Stimulated activated naive B cell treated with anti-CD40 and anti-IgM and Interleukin-4, amounts not matched to agents 10 μg/mL and 1 μg/mL and 100 μg/mL, for 72 hours (primary cell): ENCODE data around the gene PLEKHF1.

Experiments
- ATAC-seq, 2 donors: fragments of 150-1000 bp; cut with Tn5 transposase; replicated peaks; 2 replicates each; pipeline ENCODE4 v1.10.0; 2021; ENCODE audit warnings: moderate library complexity in 1 of 2
- DNase-seq: peaks from one replicate; pipeline ENCODE4 v3.0.0; 2021
- H3K27ac Mint-ChIP-seq: one replicate; pipeline ENCODE4 v1.8.0; 2022; ENCODE audit warnings: mild to moderate bottlenecking, mixed read lengths
- H3K27me3 Mint-ChIP-seq, 2 donors: one replicate each; pipeline ENCODE4 v1.8.0; 2022; ENCODE audit warnings: mixed read lengths in 2 of 2
- H3K36me3 Mint-ChIP-seq, 2 donors: one replicate each; pipeline ENCODE4 v1.8.0; 2022; ENCODE audit warnings: mixed read lengths in 2 of 2, mild to moderate bottlenecking in 1 of 2
- H3K4me1 Mint-ChIP-seq, 2 donors: one replicate each; pipeline ENCODE4 v1.8.0; 2022; ENCODE audit warnings: mixed read lengths in 2 of 2, mild to moderate bottlenecking in 1 of 2
- H3K4me3 Mint-ChIP-seq, 2 donors: one replicate each; pipeline ENCODE4 v1.8.0; 2022; ENCODE audit warnings: mild to moderate bottlenecking in 2 of 2, mixed read lengths in 2 of 2, moderate library complexity in 1 of 2
- H3K9me3 Mint-ChIP-seq, 2 donors: one replicate each; pipeline ENCODE4 v1.8.0; 2022; ENCODE audit warnings: mixed read lengths in 2 of 2, mild to moderate bottlenecking in 1 of 2

The PLEKHF1 gene

GRCh38 chr19:29665215-29665825 is at the start of gene PLEKHF1:
PLEKHF1 (plus strand) TSS chr19:29665461; CDS start chr19:29673840, 8,379 bp downstream.
- ATAC-seq (peak; percentile 93 to 95), DNase-seq (peak; percentile 81)
- Mint-ChIP-seq H3K36me3 (peaks cover 0 to 2% of the 10 kb centered on the region in 2 donors), H3K4me3 (peak within 1 kb of the TSS; percentile 73 to 87), H3K9me3 (no peaks in the 10 kb centered on the region), H3K27me3 (no peaks in the 10 kb centered on the region), H3K4me1 (peaks cover 17 to 45% of the 10 kb centered on the region in 2 donors), H3K27ac (peak within 1 kb of the TSS; percentile 42)

GRCh38 chr19:29615891-29616425 is 49.3 kb upstream of the PLEKHF1 start:
- Mint-ChIP-seq H3K27ac (peak overlapping the region; percentile 14), H3K36me3 (peaks cover 31 to 55% of the 10 kb centered on the region in 2 donors), H3K4me3 (no peak overlapping the region), H3K27me3 (peaks cover 1 to 5% of the 10 kb centered on the region in 2 donors), H3K4me1 (peaks cover 13 to 14% of the 10 kb centered on the region in 2 donors), H3K9me3 (no peaks in the 10 kb centered on the region)
- no peak for ATAC-seq
- DNase-seq: no peak

GRCh38 chr19:29616541-29616940 is 48.7 kb upstream of the PLEKHF1 start:
- peak overlapping the region; percentile 56 for H3K27ac Mint-ChIP-seq
- H3K4me3 Mint-ChIP-seq: no peak overlapping the region
- no peaks in the 10 kb centered on the region for H3K9me3 Mint-ChIP-seq
- DNase-seq: no peak
- peaks cover 13 to 14% of the 10 kb centered on the region in 2 donors for H3K4me1 Mint-ChIP-seq
- peaks cover 7 to 11% of the 10 kb centered on the region in 2 donors for H3K27me3 Mint-ChIP-seq
- no peak for ATAC-seq
- H3K36me3 Mint-ChIP-seq: peaks cover 29 to 49% of the 10 kb centered on the region in 2 donors

GRCh38 chr19:29617366-29618266 is 47.6 kb upstream of the PLEKHF1 start:
- Mint-ChIP-seq H3K4me1 (peaks cover 20 to 24% of the 10 kb centered on the region in 2 donors), H3K9me3 (no peaks in the 10 kb centered on the region), H3K27ac (no peak overlapping the region), H3K27me3 (peaks cover 13 to 15% of the 10 kb centered on the region in 2 donors), H3K4me3 (peak overlapping the region in 1 of 2 donors; percentile 42), H3K36me3 (peaks cover 28 to 41% of the 10 kb centered on the region in 2 donors)
- no peak for ATAC-seq
- DNase-seq: no peak

- Mint-ChIP-seq H3K4me1 (peaks cover 19 to 26% of the 10 kb centered on the region in 2 donors), H3K27ac (peak overlapping the region; percentile 39), H3K4me3 (no peak overlapping the region), H3K36me3 (peaks cover 20 to 34% of the 10 kb centered on the region in 2 donors), H3K27me3 (peaks cover 13 to 20% of the 10 kb centered on the region in 2 donors), H3K9me3 (no peaks in the 10 kb centered on the region)
- no peak for ATAC-seq
- DNase-seq: no peak
These were observed 46.8 kb upstream of the PLEKHF1 start for GRCh38 chr19:29618434-29618833.

- Mint-ChIP-seq H3K27ac (no peak overlapping the region), H3K9me3 (no peaks in the 10 kb centered on the region), H3K27me3 (peaks cover 13 to 20% of the 10 kb centered on the region in 2 donors), H3K36me3 (peaks cover 20 to 30% of the 10 kb centered on the region in 2 donors), H3K4me1 (peaks cover 19 to 26% of the 10 kb centered on the region in 2 donors), H3K4me3 (no peak overlapping the region)
- ATAC-seq (no peak), DNase-seq (no peak)
These were observed 46.4 kb upstream of the PLEKHF1 start for GRCh38 chr19:29618871-29619270.

GRCh38 chr19:29620931-29621351 is 44.3 kb upstream of the PLEKHF1 start:
- Mint-ChIP-seq H3K27ac (no peak overlapping the region), H3K4me1 (peaks cover 19 to 26% of the 10 kb centered on the region in 2 donors), H3K36me3 (peaks cover 10 to 12% of the 10 kb centered on the region in 2 donors), H3K4me3 (peak overlapping the region; percentile 54 to 71), H3K27me3 (peaks cover 13 to 20% of the 10 kb centered on the region in 2 donors), H3K9me3 (no peaks in the 10 kb centered on the region)
- ATAC-seq: peak; percentile 65 to 69
- DNase-seq: no peak

GRCh38 chr19:29622166-29623070 is 42.8 kb upstream of the PLEKHF1 start:
- Mint-ChIP-seq H3K4me1 (peaks cover 21 to 26% of the 10 kb centered on the region in 2 donors), H3K36me3 (no peaks in the 10 kb centered on the region)
- peak; percentile 50 to 75 for ATAC-seq

GRCh38 chr19:29623726-29624488 is 41.4 kb upstream of the PLEKHF1 start:
- no peaks in the 10 kb centered on the region for H3K36me3 Mint-ChIP-seq
- DNase-seq: no peak
- no peaks in the 10 kb centered on the region for H3K9me3 Mint-ChIP-seq
- peaks cover 13 to 20% of the 10 kb centered on the region in 2 donors for H3K27me3 Mint-ChIP-seq
- H3K4me3 Mint-ChIP-seq: no peak overlapping the region
- H3K27ac Mint-ChIP-seq: no peak overlapping the region
- no peak for ATAC-seq
- H3K4me1 Mint-ChIP-seq: peaks cover 21 to 26% of the 10 kb centered on the region in 2 donors

More at GRCh38 chr19:29622166-29623070, 42.8 kb upstream of the PLEKHF1 start:
- no peak for DNase-seq
- no peak overlapping the region for H3K27ac Mint-ChIP-seq
- H3K4me3 Mint-ChIP-seq: peak overlapping the region in 1 of 2 donors; percentile 33
- no peaks in the 10 kb centered on the region for H3K9me3 Mint-ChIP-seq
- H3K27me3 Mint-ChIP-seq: peaks cover 13 to 20% of the 10 kb centered on the region in 2 donors

- H3K9me3 Mint-ChIP-seq: no peaks in the 10 kb centered on the region
- no peak for DNase-seq
- peaks cover 21 to 26% of the 10 kb centered on the region in 2 donors for H3K4me1 Mint-ChIP-seq
- H3K27me3 Mint-ChIP-seq: peaks cover 13 to 20% of the 10 kb centered on the region in 2 donors
- ATAC-seq: no peak
- H3K36me3 Mint-ChIP-seq: no peaks in the 10 kb centered on the region
- H3K27ac Mint-ChIP-seq: no peak overlapping the region
- no peak overlapping the region for H3K4me3 Mint-ChIP-seq
These were observed 40.6 kb upstream of the PLEKHF1 start for GRCh38 chr19:29624489-29625185.

- H3K4me1 Mint-ChIP-seq: peaks cover 21 to 25% of the 10 kb centered on the region in 2 donors
- DNase-seq: no peak
- H3K9me3 Mint-ChIP-seq: no peaks in the 10 kb centered on the region
- no peak overlapping the region for H3K4me3 Mint-ChIP-seq
- H3K36me3 Mint-ChIP-seq: no peaks in the 10 kb centered on the region
- ATAC-seq: no peak
- peaks cover 13 to 20% of the 10 kb centered on the region in 2 donors for H3K27me3 Mint-ChIP-seq
- H3K27ac Mint-ChIP-seq: no peak overlapping the region
These were observed 40.0 kb upstream of the PLEKHF1 start for GRCh38 chr19:29625186-29625651.

- H3K4me3 Mint-ChIP-seq: no peak overlapping the region
- ATAC-seq (no peak), DNase-seq (no peak)
- no peaks in the 10 kb centered on the region for H3K9me3 Mint-ChIP-seq
- peaks cover 3 to 14% of the 10 kb centered on the region in 2 donors for H3K27me3 Mint-ChIP-seq
- H3K27ac Mint-ChIP-seq: no peak overlapping the region
- peaks cover 12 to 14% of the 10 kb centered on the region in 2 donors for H3K4me1 Mint-ChIP-seq
- H3K36me3 Mint-ChIP-seq: no peaks in the 10 kb centered on the region
These were observed 38.9 kb upstream of the PLEKHF1 start for GRCh38 chr19:29626386-29626785.
